GM12878 (cell line): ENCODE data around the gene MINAR1. TPM values are rescaled to one million over a fixed set of nuclear protein-coding genes. Genes with fewer than 3 reads are reported as not detected.

Source experiments
- ATAC-seq: fragments of 200-7000 bp; cut with Tn5 transposase; 3 replicates; pipeline ENCODE4 v1.9.1; 2020; ENCODE audit warnings: mild to moderate bottlenecking, moderate library complexity
- BruUV-seq: library from RNA; stranded (reverse); fragments of 400-500 nt; replicated peaks from 2 replicates; lab custom pipeline; 2021; lab: Mats Ljungman, UMichigan
- CTCF ChIA-PET: fragments of 300-600 bp; sonication (Branson Sonifier 250); formaldehyde crosslinking; extraction: SDS; loops from one replicate; lab custom pipeline; 2021; ENCODE audit warnings: inconsistent platforms; lab: Yijun Ruan, JAX
- POLR2A ChIA-PET: fragments of 350-600 bp; formaldehyde crosslinking; extraction: SDS; loops from one replicate; lab custom pipeline; 2021; ENCODE audit warnings: inconsistent platforms; lab: Charles Lee
- RAD21 ChIA-PET: fragments of 300-600 bp; sonication (Branson Sonifier 250); formaldehyde crosslinking; loops from one replicate; lab custom pipeline; 2023; ENCODE audit warnings: antibody characterized with exemption; ENCODE audit not compliant: unreplicated experiment; lab: Charles Lee
- SMC1A ChIA-PET: fragments of 300-600 bp; sonication (Branson Sonifier 250); formaldehyde crosslinking; loops from one replicate; lab custom pipeline; 2023; ENCODE audit not compliant: unreplicated experiment, uncharacterized antibody; lab: Charles Lee
- DNase-seq: peaks from one replicate; pipeline ENCODE4 v3.0.0-alpha.2; 2011; ENCODE audit warnings: low read depth, low spot score
- FAIRE-seq: peaks from 3 replicates; lab custom pipeline; 2011; peaks lifted over from hg19 to GRCh38; lab: Jason Lieb, UNC
- H2AFZ ChIP-seq: 2 replicates; pipeline ENCODE4 v1.6.0; 2011; ENCODE audit warnings: low read depth, low read length, control low read depth; ENCODE audit not compliant: control insufficient read depth
- H3K27ac ChIP-seq: 2 replicates; pipeline ENCODE4 v1.5.1; 2011; ENCODE audit warnings: control low read depth; ENCODE audit not compliant: control insufficient read depth, insufficient read depth
- H3K27me3 ChIP-seq, 2 experiments: replicated peaks in 1 of 2; 2 replicates each; pipeline versions ENCODE4 v1.6.0 to v1.6.1; 2011; ENCODE audit warnings: low read length in 1 of 2; ENCODE audit not compliant: control insufficient read depth in 2 of 2, insufficient read depth in 2 of 2
- H3K36me3 ChIP-seq, 2 experiments: 2 replicates each; pipeline ENCODE4 v1.5.1; 2011; ENCODE audit warnings: low read length in 1 of 2; ENCODE audit not compliant: control insufficient read depth in 2 of 2, insufficient read depth in 2 of 2
- H3K4me1 ChIP-seq: 2 replicates; pipeline ENCODE4 v1.6.1; 2011; ENCODE audit warnings: mild to moderate bottlenecking, low read length, moderate library complexity, mixed read lengths; ENCODE audit not compliant: control insufficient read depth, insufficient read depth
- H3K4me2 ChIP-seq: 2 replicates; pipeline ENCODE4 v1.6.0; 2011; ENCODE audit warnings: control low read depth; ENCODE audit not compliant: control insufficient read depth, insufficient read depth
- H3K4me3 ChIP-seq: fragments of 200-600 bp; sonication (generic); 2 replicates; pipeline ENCODE4 v1.5.1; 2016
- H3K79me2 ChIP-seq: 2 replicates; pipeline ENCODE4 v1.6.0; 2011; ENCODE audit warnings: low read length; ENCODE audit not compliant: control insufficient read depth, insufficient read depth
- H3K9ac ChIP-seq: 2 replicates; pipeline ENCODE4 v1.8.0; 2011; ENCODE audit warnings: low read length, control low read depth, mixed read lengths; ENCODE audit not compliant: control insufficient read depth, insufficient read depth
- H3K9me3 ChIP-seq: replicated peaks from 3 replicates; pipeline ENCODE4 v1.5.1; 2011; ENCODE audit warnings: mild to moderate bottlenecking, low read length; ENCODE audit not compliant: control insufficient read depth, insufficient read depth
- H4K20me1 ChIP-seq: 2 replicates; pipeline ENCODE4 v1.6.0; 2011; ENCODE audit not compliant: control insufficient read depth, insufficient read depth
- BCL3 ChIP-seq: IDR thresholded peaks from 2 replicates; pipeline ENCODE4 v1.6.1; 2011; ENCODE audit warnings: borderline replicate concordance, low read depth, mild to moderate bottlenecking, moderate library complexity, low read length; ENCODE audit not compliant: insufficient read depth, poor library complexity, severe bottlenecking
- BCLAF1 ChIP-seq: fragments of 450-650 bp; IDR thresholded peaks from 2 replicates; pipeline ENCODE4 v1.6.1; 2017; ENCODE audit warnings: antibody characterized with exemption, mild to moderate bottlenecking, moderate library complexity
- CREM ChIP-seq: IDR thresholded peaks from 2 replicates; pipeline ENCODE4 v1.6.1; 2014; ENCODE audit warnings: antibody characterized with exemption, low read depth
- EGR1 ChIP-seq, 2 experiments: IDR thresholded peaks; 1 replicate in 1 of 2; 2 replicates in 1 of 2; pipeline ENCODE4 v1.6.1; 2011 to 2012; ENCODE audit warnings: low read depth in 2 of 2, low read length in 2 of 2, borderline replicate concordance in 1 of 2, mild to moderate bottlenecking in 1 of 2, moderate library complexity in 1 of 2
- HCFC1 ChIP-seq: fragments of 150-350 bp; IDR thresholded peaks from 2 replicates; pipeline ENCODE4 v1.6.1; 2014; ENCODE audit warnings: low read length
- HDAC2 ChIP-seq: fragments of 200-600 bp; sonication (generic); IDR thresholded peaks from 2 replicates; pipeline ENCODE4 v1.6.1; 2017
- HDGF ChIP-seq: fragments of 450-650 bp; IDR thresholded peaks from 2 replicates; pipeline ENCODE4 v1.6.1; 2016; ENCODE audit warnings: antibody characterized with exemption
- IRF4 ChIP-seq: IDR thresholded peaks from 2 replicates; pipeline ENCODE4 v1.6.1; 2011; ENCODE audit warnings: low read depth, low read length
- JUNB ChIP-seq: IDR thresholded peaks from 2 replicates; pipeline ENCODE4 v1.6.1; 2016; ENCODE audit warnings: antibody characterized with exemption, mild to moderate bottlenecking
- NFYA ChIP-seq: IDR thresholded peaks from 2 replicates; pipeline ENCODE4 v1.6.1; 2011; ENCODE audit warnings: low read depth, mild to moderate bottlenecking, low read length, improper control_type of control experiment, borderline replicate concordance
- NR2F1 ChIP-seq: fragments of 450-650 bp; conservative IDR thresholded peaks from 2 replicates; pipeline ENCODE4 v1.6.1; 2017; ENCODE audit warnings: mild to moderate bottlenecking
- PBX3 ChIP-seq: IDR thresholded peaks from 2 replicates; pipeline ENCODE4 v1.6.1; 2011; ENCODE audit warnings: mild to moderate bottlenecking, low read depth, low read length, moderate library complexity; ENCODE audit not compliant: insufficient replicate concordance
- POLR2AphosphoS5 ChIP-seq: IDR thresholded peaks from 2 replicates; pipeline ENCODE4 v1.6.1; 2011; ENCODE audit warnings: mild to moderate bottlenecking, low read length, inconsistent platforms
- ZBTB4 ChIP-seq: fragments of 450-650 bp; formaldehyde crosslinking; IDR thresholded peaks from 2 replicates; pipeline ENCODE4 v1.4.0; 2022; ENCODE audit warnings: mild to moderate bottlenecking, moderate library complexity
- ZZZ3 ChIP-seq: IDR thresholded peaks from 2 replicates; pipeline ENCODE4 v1.6.1; 2011; ENCODE audit warnings: low read depth; ENCODE audit not compliant: control insufficient read depth, insufficient read length
- WGBS: methylation state at CpG from one replicate; pipeline ENCODE4 v1.1.6; 2016; ENCODE audit warnings: low lambda C conversion rate; ENCODE audit not compliant: insufficient replicate concordance, insufficient coverage; ENCODE audit errors: missing lambda C conversion rate; 5-methylcytosine and 5-hydroxymethylcytosine counted together
- in situ Hi-C: fragments of 300-500 bp; cut with MboI; formaldehyde crosslinking; loops from 9 replicates; pipeline ENCODE4 v1.14.3; 2018; ENCODE audit warnings: mixed read lengths
- intact Hi-C: fragments of 100-400 bp; cut with micrococcal nuclease; formaldehyde crosslinking; loops from one replicate; pipeline ENCODE4 v1.14.2; 2022; ENCODE audit not compliant: unreplicated experiment
- polyA plus RNA-seq, 11 experiments: library from polyadenylated mRNA; depleted of rRNA in 4 of 11; unstranded in 6 of 11; stranded (reverse) in 5 of 11; fragments of >200 nt; fragmentation: Nextera tagmentation in 4 of 11; fragmentation: Illumina TruSeq in 1 of 11; extraction: Ambion mirVana in 4 of 11; extraction: Trizol in 1 of 11; gene quantifications; 1 replicate in 1 of 11; 2 replicates in 10 of 11; pipeline versions ENCODE4 v1.2.1 to v1.2.3, GENCODE V29; 2011 to 2016; ENCODE audit warnings: inconsistent platforms in 2 of 11, missing spikeins in 2 of 11, low read depth in 1 of 11
- total RNA-seq, 4 experiments: library from RNA; depleted of rRNA in 3 of 4; stranded (reverse); fragments of >200 nt in 3 of 4; fragmentation: Illumina TruSeq in 1 of 4; extraction: Trizol in 1 of 4; gene quantifications; 2 replicates each; pipeline versions ENCODE4 v1.2.1 to v1.2.3, GENCODE V29; 2013 to 2021

Gene MINAR1
- total and polyA plus RNA-seq, 10 of the 15 experiments (the other 5 are each of a cell fraction or from before 2014, with no cell fraction given): 0.05 to 0.40 (median 0.24) TPM

- H3K9ac ChIP-seq: no peak overlapping the region
- DNase-seq (no peak), ATAC-seq (no peak), FAIRE-seq (no peak)
- in situ Hi-C loops (no loop called here), intact Hi-C loops (no loop called here)
- RAD21 ChIA-PET: no interaction called here
- CTCF ChIA-PET: interaction anchor here (0.9 kb wide), 1 partner anchor 16 kb away, joined by 3 read pairs; no protein-coding TSS in a partner anchor
- no peak overlapping the region for H2AFZ ChIP-seq
- H3K79me2 ChIP-seq: no peaks in the 10 kb centered on the region
- H3K27me3 ChIP-seq: peaks cover 9 to 24% of the 10 kb centered on the region in 2 experiments
- no peak overlapping the region for H3K4me2 ChIP-seq
- H3K4me1 ChIP-seq: no peaks in the 10 kb centered on the region
- no peaks in the 10 kb centered on the region for H4K20me1 ChIP-seq
- H3K36me3 ChIP-seq: no peaks in the 10 kb centered on the region
- POLR2A ChIA-PET: no interaction called here
- H3K9me3 ChIP-seq: no peaks in the 10 kb centered on the region
- WGBS: 70% methylated on average over 5 of the region's 5 CpGs
- H3K27ac ChIP-seq: no peak overlapping the region
- BruUV-seq: no TSS peak
- SMC1A ChIA-PET: no interaction called here
- no peak for TF ChIP-seq POLR2AphosphoS5
- no peak for TF ChIP-seq BCLAF1
- no peak for TF ChIP-seq NR2F1
- TF ChIP-seq HDGF: no peak
- TF ChIP-seq ZZZ3: no peak
- no peak for TF ChIP-seq EGR1 (IDR thresholded peaks at IDR 0.05; ENCODE audit: borderline replicate concordance in 1 of 2, low read depth in 2 of 2, low read length in 2 of 2)
- no peak for TF ChIP-seq JUNB
- no peak for TF ChIP-seq PBX3
- TF ChIP-seq NFYA: no peak
- TF ChIP-seq HDAC2: no peak
- no peak for TF ChIP-seq ZBTB4 (CRISPR knock-in tag)
- no peak for TF ChIP-seq BCL3
- no peak for TF ChIP-seq HCFC1
- TF ChIP-seq CREM: no peak
- no peak for TF ChIP-seq IRF4
- no peak overlapping the region for H3K4me3 ChIP-seq
Measured at GRCh38 chr15:79427781-79428598, 4.1 kb upstream of the MINAR1 start.
